Esophagus squamous epithelium (tissue), 4 donors: Measurements from ENCODE around the gene WFDC5.

Experiments
- CTCF ChIP-seq, 6 experiments: fragments of 450-650 bp in 4 of 6; fragments of 200-600 bp in 2 of 6; sonication (generic) in 2 of 6; IDR thresholded peaks; one replicate each; pipeline ENCODE4 v1.5.1; 2016 to 2019; ENCODE audit warnings: antibody characterized with exemption in 6 of 6, mild to moderate bottlenecking in 4 of 6, moderate library complexity in 4 of 6
- POLR2A ChIP-seq, 4 donors: fragments of 450-650 bp; IDR thresholded peaks; one replicate each; pipeline ENCODE4 v1.6.1; 2017; ENCODE audit warnings: antibody characterized with exemption in 4 of 4, mild to moderate bottlenecking in 4 of 4, moderate library complexity in 3 of 4

DNA sequence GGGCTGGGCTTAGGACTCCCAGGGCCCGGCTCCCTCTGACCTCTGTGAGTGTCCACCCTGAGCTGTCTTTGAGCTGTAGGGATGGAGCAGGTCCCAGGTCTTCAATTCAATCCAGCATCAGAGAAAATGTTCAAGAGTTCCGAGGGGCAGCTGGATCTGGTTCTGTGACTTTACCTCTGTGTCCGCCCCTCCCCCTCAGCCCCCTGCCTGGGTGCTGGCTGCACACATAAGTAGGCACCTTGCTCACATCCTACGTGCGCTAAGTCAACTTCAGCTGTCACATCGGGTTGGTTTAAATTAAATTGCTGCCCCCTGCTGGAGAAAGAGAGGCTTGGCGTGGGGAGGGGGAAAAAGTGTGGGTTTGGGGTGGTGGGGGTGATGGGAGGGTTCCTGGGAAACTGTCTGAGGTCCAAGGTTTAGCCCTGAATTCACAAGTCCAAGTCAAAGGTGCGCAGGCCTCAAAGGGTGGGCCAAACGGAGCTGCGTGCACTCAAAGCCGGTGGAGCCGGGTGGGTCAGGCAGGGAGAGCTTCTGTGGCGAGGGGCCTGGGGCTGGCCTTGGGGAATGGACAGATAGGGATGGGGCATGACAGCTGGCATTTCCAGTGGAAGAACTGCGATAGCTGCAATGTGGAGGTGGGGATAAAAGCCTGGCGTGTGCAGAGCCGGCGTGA, 3.0 kb downstream of the WFDC5 start:
- peak in 3 of 6 experiments; percentile 26 to 34 (median 31) for TF ChIP-seq CTCF (IDR thresholded peaks at IDR 0.05)
- no peak for TF ChIP-seq POLR2A (IDR thresholded peaks at IDR 0.05)
